HL-60 (cell line): ENCODE data around the gene PSMF1.

Source experiments
- GABPA ChIP-seq: IDR thresholded peaks from 2 replicates; pipeline ENCODE4 v1.6.1; 2012; ENCODE audit warnings: low read depth
- POLR2AphosphoS5 ChIP-seq: IDR thresholded peaks from 2 replicates; pipeline ENCODE4 v1.6.1; 2012; ENCODE audit warnings: low read depth
- TF ChIP-seq, protein P1 (sequence below): IDR thresholded peaks from one replicate; pipeline ENCODE4 v1.5.1; 2011; ENCODE audit warnings: low read length, control low read depth, inconsistent platforms; ENCODE audit not compliant: insufficient read depth
- TF ChIP-seq, protein P2 (sequence below): IDR thresholded peaks from 2 replicates; pipeline ENCODE4 v1.6.1; 2012; ENCODE audit warnings: low read depth; ENCODE audit not compliant: insufficient replicate concordance

DNA sequence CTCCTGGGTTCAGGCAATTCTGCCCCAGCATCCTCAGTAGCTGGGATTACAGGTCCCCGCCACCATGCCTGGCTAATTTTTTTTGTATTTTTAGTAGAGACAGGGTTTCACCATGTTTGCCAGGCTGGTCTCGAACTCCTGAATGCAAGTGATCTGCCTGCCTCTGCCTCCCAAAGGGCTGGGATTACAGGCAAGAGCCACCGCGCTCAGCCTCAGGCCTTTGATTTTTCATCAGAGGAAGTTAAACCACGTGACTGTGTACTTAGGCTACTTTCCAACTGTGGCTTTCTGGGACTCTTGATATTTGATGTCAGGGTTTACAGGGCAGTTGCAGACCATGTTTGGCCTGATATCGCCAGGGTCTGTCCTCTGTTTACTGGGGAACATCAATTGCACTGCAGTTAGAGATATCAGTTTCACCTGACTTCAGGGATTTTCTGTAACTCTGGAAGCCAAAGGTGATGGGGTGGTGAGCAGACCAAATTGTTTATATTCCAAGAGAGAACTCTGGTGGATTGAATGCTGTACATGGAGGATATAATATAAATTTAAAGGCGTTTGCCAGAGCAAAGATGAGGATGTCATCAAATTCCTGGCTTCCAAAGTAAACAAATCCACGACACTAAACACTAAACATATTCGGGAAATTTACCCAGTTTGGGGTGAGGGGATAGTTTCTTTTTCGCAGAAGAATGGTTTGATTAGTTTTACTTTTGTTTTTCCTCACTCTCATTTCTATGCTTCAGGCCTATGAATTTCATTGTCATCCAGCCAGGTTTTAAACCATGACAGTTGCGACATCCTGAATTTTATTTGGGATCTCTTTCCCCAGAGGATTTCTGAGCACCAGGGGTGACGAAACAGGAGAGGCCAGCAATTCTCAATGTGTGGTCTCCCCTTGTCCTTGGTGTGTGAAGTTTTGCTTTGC lies 4.2 kb downstream of the PSMF1 start:
- TF ChIP-seq, protein P1, sequence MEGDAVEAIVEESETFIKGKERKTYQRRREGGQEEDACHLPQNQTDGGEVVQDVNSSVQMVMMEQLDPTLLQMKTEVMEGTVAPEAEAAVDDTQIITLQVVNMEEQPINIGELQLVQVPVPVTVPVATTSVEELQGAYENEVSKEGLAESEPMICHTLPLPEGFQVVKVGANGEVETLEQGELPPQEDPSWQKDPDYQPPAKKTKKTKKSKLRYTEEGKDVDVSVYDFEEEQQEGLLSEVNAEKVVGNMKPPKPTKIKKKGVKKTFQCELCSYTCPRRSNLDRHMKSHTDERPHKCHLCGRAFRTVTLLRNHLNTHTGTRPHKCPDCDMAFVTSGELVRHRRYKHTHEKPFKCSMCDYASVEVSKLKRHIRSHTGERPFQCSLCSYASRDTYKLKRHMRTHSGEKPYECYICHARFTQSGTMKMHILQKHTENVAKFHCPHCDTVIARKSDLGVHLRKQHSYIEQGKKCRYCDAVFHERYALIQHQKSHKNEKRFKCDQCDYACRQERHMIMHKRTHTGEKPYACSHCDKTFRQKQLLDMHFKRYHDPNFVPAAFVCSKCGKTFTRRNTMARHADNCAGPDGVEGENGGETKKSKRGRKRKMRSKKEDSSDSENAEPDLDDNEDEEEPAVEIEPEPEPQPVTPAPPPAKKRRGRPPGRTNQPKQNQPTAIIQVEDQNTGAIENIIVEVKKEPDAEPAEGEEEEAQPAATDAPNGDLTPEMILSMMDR: no peak
- no peak for TF ChIP-seq POLR2AphosphoS5
- TF ChIP-seq, protein P2, sequence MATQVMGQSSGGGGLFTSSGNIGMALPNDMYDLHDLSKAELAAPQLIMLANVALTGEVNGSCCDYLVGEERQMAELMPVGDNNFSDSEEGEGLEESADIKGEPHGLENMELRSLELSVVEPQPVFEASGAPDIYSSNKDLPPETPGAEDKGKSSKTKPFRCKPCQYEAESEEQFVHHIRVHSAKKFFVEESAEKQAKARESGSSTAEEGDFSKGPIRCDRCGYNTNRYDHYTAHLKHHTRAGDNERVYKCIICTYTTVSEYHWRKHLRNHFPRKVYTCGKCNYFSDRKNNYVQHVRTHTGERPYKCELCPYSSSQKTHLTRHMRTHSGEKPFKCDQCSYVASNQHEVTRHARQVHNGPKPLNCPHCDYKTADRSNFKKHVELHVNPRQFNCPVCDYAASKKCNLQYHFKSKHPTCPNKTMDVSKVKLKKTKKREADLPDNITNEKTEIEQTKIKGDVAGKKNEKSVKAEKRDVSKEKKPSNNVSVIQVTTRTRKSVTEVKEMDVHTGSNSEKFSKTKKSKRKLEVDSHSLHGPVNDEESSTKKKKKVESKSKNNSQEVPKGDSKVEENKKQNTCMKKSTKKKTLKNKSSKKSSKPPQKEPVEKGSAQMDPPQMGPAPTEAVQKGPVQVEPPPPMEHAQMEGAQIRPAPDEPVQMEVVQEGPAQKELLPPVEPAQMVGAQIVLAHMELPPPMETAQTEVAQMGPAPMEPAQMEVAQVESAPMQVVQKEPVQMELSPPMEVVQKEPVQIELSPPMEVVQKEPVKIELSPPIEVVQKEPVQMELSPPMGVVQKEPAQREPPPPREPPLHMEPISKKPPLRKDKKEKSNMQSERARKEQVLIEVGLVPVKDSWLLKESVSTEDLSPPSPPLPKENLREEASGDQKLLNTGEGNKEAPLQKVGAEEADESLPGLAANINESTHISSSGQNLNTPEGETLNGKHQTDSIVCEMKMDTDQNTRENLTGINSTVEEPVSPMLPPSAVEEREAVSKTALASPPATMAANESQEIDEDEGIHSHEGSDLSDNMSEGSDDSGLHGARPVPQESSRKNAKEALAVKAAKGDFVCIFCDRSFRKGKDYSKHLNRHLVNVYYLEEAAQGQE: no peak
- TF ChIP-seq GABPA: no peak
